Epidermal melanocyte (primary cell): Measurements from ENCODE around the gene TMEM214.
"Not testable (repeated sequence)": the region's sequence is repeated elsewhere in the genome, so short reads cannot be mapped to it uniquely, and the experiment has no call there.

Source experiments
- DNase-seq: peaks from one replicate; pipeline ENCODE4 v3.0.0; 2011; ENCODE audit warnings: low spot score; ENCODE audit not compliant: insufficient read length

Gene TMEM214

GRCh38 chr2:27067385-27067784, 34.6 kb downstream of the TMEM214 start:
- no peak for DNase-seq

GRCh38 chr2:27069436-27069835, 36.7 kb downstream of the TMEM214 start:
- no peak for DNase-seq

DNA sequence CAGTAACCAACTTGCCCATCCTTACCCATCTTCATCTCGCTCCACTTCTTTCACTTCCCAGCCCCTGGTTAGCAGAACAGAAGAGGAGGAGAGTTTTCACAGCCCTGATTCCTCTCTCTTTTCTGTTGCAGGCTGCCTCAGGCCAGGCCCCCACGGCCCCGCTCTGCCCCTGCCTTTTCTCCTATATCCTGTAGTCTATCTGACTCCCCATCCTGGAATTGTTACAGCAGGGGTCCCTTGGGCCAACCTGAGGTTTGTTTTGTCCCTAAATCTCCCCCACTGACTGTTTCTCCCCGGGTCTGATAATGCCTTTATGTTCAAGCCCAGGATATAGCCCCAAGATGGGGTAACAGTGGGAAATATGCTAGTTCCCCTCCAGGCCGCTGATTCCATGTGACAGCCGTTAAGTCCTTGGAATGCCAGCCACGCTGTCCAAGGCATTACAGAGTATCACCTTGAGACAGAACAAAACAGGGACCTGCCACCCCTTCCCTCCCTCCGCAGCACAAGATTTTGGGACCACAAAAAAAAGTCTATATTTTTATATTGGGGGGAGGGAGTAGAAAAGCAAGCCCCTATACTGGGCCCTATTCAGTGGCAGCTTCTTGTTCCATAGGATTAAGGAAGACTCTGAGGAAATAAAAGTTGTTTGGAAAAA, 37.3 kb downstream of the TMEM214 start:
- DNase-seq, result no peak

DNA sequence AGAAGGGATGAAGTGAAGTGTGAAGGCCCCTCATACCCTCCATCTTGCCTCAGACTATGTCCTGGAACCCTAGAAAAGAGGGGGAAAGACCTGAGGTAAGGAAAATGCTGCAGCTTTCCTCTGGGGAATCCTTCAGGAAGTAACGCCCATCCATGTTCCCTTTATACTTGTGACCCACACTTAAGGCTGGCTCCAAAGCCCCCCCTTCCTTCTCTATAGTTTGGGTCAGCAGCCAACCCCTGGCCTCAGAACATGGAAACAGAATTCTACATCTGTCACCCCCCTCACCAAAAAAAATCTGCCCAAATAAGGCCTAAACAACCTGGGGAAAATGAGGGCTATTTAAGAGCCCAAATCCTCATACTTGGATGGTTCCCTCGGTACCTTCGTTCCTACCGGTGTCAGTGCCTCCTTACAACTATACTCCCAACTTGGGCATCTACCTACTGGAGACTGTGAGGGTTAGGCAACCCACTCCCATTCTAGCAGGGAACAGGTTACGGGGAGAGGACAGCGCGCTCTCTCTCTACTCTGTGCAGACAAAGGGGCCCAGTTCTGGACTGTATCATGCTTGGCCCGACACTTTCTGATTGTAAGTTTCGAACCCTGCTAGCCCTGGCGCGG, 38.0 kb downstream of the TMEM214 start:
- no peak for DNase-seq

GRCh38 chr2:27071277-27071989, 38.7 kb downstream of the TMEM214 start, which contains the start of gene OST4:
OST4 (minus strand) TSS chr2:27071654.
- peak; percentile 95 for DNase-seq

GRCh38 chr2:27071990-27072830, 39.4 kb downstream of the TMEM214 start:
- no peak for DNase-seq

DNA sequence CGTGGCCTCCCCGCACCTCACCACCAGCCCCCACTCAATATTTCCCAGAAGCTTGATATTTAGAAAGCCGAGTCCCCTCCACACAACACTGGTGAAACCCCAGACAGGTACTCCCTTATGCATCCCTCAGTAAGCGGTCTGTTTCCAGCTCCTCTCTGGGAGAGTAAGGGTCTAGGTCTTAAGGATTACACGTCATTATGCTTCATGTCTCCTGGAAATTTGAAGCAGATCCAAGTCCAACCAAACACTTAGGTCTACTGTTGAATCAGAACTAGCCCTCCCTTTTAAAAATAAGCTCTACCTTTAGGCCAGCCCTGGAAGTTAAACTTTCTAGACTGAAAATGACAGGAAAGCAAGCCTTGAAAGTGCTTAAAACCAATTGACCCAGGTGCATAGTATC, 40.2 kb downstream of the TMEM214 start:
- no peak for DNase-seq

GRCh38 chr2:27073782-27074181, 41.0 kb downstream of the TMEM214 start:
- no peak for DNase-seq

- no peak for DNase-seq
Measured at GRCh38 chr2:27074738-27075565, 42.2 kb downstream of the TMEM214 start.

DNA sequence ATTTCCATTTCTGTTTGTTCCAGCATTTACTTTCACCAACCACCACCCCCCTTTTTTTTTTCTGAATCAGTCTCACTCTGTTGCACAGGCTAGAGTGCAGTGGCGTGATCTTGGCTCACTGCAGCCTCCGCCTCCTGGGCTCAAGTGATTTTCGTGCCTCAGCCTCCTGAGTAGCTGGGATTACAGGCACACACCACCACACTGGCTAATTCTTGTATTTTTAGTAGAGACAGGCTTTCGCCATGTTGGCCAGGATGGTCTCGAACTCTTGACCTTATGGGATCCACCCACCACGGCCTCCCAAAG, 42.8 kb downstream of the TMEM214 start:
- DNase-seq, result not testable (repeated sequence)

GRCh38 chr2:27076323-27076722, 43.6 kb downstream of the TMEM214 start:
- no peak for DNase-seq

DNA sequence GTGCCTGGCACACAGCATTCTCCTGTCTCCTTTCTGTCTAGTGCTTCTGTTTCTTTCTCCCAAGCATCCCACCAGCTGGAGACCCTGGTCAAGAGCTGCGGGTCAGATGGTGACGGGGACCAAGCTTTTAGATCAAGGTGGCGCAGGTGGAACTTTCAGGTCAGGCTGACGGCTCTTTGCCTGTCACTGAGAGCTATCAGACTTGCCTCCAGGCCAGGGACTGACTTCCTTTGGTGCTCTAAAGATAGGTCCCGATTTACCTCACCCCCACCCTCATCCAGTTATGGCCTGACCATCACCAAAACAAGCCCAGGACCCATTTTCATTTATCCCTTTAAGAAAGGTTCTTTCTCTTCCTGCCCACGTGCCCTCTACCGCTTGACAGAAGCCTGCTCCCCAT, 44.5 kb downstream of the TMEM214 start:
- no peak for DNase-seq

DNA sequence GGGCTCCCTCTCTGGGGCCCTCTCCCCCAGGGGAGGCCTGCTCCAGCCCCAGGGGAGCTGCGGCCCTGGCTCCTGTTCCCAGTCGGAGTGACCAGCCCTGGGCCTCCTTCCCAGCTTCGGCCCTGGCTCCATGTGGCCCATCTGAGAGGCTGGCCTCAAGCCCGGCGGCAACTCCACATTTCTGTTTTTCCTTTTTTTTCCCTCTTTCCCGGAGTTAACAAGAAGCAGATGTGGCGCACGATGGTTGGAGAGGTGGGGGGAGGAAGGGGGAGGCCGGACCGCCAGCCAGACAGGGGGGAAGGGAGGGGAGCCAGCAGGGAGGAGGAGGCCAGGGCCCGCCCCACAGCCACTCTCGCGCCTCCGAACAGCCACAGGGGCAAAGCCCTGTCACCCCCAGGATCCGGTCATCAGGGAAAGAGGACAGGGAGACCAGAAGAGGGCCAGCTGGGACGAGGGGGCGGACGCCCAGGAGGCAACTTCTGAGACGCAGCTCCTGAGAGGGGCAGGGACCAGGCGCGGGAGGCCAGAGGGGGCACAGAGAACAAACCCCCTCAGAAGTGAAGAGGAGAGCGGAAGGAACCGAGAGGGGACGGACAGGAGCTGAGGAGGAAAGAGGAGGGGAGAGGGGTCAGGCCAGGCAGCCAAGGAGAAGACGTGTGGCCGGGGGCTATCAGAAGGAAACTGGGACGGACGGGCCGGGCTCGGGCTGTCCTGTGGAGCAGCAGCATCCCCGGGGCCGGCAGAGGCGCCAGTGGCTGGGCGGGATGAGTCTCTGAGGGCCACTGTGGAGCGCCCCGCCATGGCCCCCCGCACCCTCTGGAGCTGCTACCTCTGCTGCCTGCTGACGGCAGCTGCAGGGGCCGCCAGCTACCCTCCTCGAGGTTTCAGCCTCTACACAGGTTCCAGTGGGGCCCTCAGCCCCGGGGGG, 45.8 kb downstream of the TMEM214 start, which contains the start of gene EMILIN1:
Gene EMILIN1 (plus strand): TSS at position 349 of the 928 bp plus-strand sequence. CDS start 451 bp downstream, at position 800.
- peak; percentile 68 for DNase-seq

DNA sequence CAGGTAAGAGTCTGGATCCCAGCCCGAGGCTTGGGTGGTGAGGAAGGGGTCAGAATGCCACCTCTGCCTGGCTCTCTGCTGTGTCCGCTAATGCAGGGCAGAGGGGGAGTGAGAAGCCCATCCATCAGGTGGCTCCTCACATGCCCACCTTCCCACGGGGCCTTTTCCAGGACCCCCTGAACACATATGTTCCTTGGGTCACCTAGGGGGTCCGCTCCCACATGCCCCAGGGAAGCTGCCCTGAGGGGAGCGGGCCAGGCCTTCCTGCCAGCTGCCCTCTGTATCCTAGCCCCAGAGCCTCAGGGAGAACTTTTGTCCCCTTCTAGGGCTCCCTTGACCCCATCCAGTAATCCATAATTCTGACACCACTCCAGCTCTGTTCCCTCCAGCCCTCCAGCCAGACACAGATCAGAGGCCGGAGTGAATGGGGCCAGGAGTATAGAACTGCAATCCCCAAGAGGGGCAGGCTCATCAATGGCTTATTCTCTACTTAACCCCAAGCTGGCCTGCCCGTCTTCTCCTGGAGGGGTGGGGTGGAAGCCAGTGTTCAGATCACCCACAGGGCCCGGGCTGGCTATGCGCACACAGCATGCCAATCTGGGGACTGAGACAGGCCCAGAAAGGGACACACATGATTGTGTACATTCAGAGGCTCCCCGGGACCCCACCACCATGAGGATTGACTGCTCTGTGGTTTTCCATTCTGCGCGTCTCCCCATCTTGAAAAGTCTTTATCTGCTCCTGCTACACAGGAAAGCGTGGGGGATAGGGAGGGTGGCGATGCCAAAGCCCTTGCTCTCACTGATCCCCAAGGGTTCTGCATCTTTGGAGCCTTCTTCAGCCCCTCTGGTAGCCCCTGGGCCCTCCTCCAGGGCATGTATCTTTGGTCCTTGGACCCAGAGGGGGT, 46.7 kb downstream of the TMEM214 start:
- no peak for DNase-seq

- DNase-seq, result no peak
Measured at GRCh38 chr2:27080140-27080469, 47.3 kb downstream of the TMEM214 start.

DNA sequence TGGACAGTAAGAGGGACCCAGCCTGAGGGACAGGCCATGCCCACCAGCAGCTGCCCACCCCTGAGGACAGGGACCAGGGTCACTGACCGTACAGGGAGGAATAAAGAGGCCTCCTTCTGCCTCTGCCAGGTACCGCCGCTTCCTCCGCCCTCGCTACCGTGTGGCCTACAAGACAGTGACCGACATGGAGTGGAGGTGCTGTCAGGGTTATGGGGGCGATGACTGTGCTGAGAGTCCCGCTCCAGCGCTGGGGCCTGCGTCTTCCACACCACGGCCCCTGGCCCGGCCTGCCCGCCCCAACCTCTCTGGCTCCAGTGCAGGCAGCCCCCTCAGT, 47.8 kb downstream of the TMEM214 start:
- no peak for DNase-seq

GRCh38 chr2:27081984-27082772, 49.4 kb downstream of the TMEM214 start:
- DNase-seq, result no peak

DNA sequence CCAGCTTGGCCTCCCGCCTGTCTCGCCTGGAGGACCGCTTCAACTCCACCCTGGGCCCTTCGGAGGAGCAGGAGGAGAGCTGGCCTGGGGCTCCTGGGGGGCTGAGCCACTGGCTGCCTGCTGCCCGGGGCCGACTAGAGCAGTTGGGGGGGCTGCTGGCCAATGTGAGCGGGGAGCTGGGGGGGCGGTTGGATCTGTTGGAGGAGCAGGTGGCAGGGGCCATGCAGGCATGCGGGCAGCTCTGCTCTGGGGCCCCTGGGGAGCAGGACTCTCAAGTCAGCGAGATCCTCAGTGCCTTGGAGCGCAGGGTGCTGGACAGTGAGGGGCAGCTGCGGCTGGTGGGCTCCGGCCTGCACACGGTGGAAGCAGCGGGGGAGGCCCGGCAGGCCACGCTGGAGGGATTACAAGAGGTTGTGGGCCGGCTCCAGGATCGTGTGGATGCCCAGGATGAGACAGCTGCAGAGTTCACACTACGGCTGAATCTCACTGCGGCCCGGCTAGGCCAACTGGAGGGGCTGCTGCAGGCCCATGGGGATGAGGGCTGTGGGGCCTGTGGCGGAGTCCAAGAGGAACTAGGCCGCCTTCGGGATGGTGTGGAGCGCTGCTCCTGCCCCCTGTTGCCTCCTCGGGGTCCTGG, 50.1 kb downstream of the TMEM214 start:
- DNase-seq, result no peak
